HG03378 (cell line): ENCODE results near the gene SCFD2.
A peak's percentile ranks its signal among the peaks of the same experiment; 100 is the strongest.

Source experiments
- ATAC-seq: cut with Tn5 transposase; IDR thresholded peaks from one replicate; pipeline ENCODE4 v1.9.1; 2021; ENCODE audit warnings: mild to moderate bottlenecking, moderate library complexity; ENCODE audit not compliant: unreplicated experiment

SCFD2 gene

GRCh38 chr4:53019485-53020382, 346.1 kb downstream of the SCFD2 start:
- no peak for ATAC-seq

- no peak for ATAC-seq
Observed at GRCh38 chr4:53018471-53018870, 347.4 kb downstream of the SCFD2 start.

- ATAC-seq: no peak
Observed at GRCh38 chr4:53016099-53016820, 349.6 kb downstream of the SCFD2 start.

GRCh38 chr4:53015681-53016080, 350.2 kb downstream of the SCFD2 start:
- ATAC-seq: no peak

- ATAC-seq: no peak
Observed at GRCh38 chr4:53014881-53015280, 351.0 kb downstream of the SCFD2 start.

GRCh38 chr4:53013873-53014775, 351.7 kb downstream of the SCFD2 start:
- ATAC-seq: no peak

GRCh38 chr4:53012738-53013137, 353.1 kb downstream of the SCFD2 start:
- ATAC-seq: peak; percentile 72

GRCh38 chr4:53011259-53011905, 354.5 kb downstream of the SCFD2 start:
- ATAC-seq: no peak

- no peak for ATAC-seq
Observed at GRCh38 chr4:53010318-53010717, 355.5 kb downstream of the SCFD2 start.

GRCh38 chr4:53009824-53010223, 356.0 kb downstream of the SCFD2 start:
- peak; percentile 43 for ATAC-seq

GRCh38 chr4:53007024-53007423, 358.8 kb downstream of the SCFD2 start:
- no peak for ATAC-seq

GRCh38 chr4:53005808-53006207, 360.1 kb downstream of the SCFD2 start:
- no peak for ATAC-seq

GRCh38 chr4:53005149-53005546, 360.7 kb downstream of the SCFD2 start:
- ATAC-seq: no peak

GRCh38 chr4:53004497-53005148, 361.2 kb downstream of the SCFD2 start:
- ATAC-seq: no peak

GRCh38 chr4:53003959-53004358, 361.9 kb downstream of the SCFD2 start:
- no peak for ATAC-seq

GRCh38 chr4:53000560-53000959, 365.3 kb downstream of the SCFD2 start:
- ATAC-seq: no peak

- no peak for ATAC-seq
Observed at GRCh38 chr4:52999626-53000025, 366.2 kb downstream of the SCFD2 start.

- ATAC-seq: no peak
Observed at GRCh38 chr4:52998413-52998812, 367.4 kb downstream of the SCFD2 start.

- no peak for ATAC-seq
Observed at GRCh38 chr4:52997132-52997416, 368.8 kb downstream of the SCFD2 start.
